ENCODE data around the gene TMEM125.

- TF ChIP-seq CTCF (IDR thresholded peaks at IDR 0.05): no peak
- TF ChIP-seq POLR2A (IDR thresholded peaks at IDR 0.05): no peak
Measured at GRCh38 chr1:43275826-43276620, 6.2 kb downstream of the TMEM125 start.

Data from esophagus squamous epithelium (tissue), 4 donors.